ENCODE data around the gene EPHB4. TPM values are rescaled to one million over a fixed set of nuclear protein-coding genes. Genes with fewer than 3 reads are reported as not detected.

Gene EPHB4
- total RNA-seq, 1 experiment from 2014 or later, result 120 TPM

- TF ChIP-seq MAX (CRISPR knock-in tag; IDR thresholded peaks at IDR 0.05), result peak; percentile 84
- peak; percentile 95 for TF ChIP-seq TEAD1 (CRISPR knock-in tag; IDR thresholded peaks at IDR 0.05)
- TF ChIP-seq HMGA2 (CRISPR knock-in tag; IDR thresholded peaks at IDR 0.05), result no peak
- peak; percentile 83 for TF ChIP-seq SP1 (CRISPR knock-in tag; conservative IDR thresholded peaks at IDR 0.05)
- no peak for TF ChIP-seq TCF7 (CRISPR knock-in tag; IDR thresholded peaks at IDR 0.05; ENCODE audit: low read depth)
- no peak for TF ChIP-seq CDX4 (CRISPR knock-in tag; IDR thresholded peaks at IDR 0.05; ENCODE audit: borderline replicate concordance)
- 0 out of 2 replicates have a peak, but pooled peaks have one; percentile 22 for TF ChIP-seq E2F1 (CRISPR knock-in tag; IDR thresholded peaks at IDR 0.05)
- TF ChIP-seq IRF2 (CRISPR knock-in tag; IDR thresholded peaks at IDR 0.05; ENCODE audit: borderline replicate concordance, low read depth), result no peak
- TF ChIP-seq ARID4B (CRISPR knock-in tag; IDR thresholded peaks at IDR 0.05; ENCODE audit: borderline replicate concordance), result peak; percentile 41; the same call in 1 of the 2 replicates
Observed at GRCh38 chr7:100867040-100867775, 39.9 kb upstream of the EPHB4 start, which contains the start of gene TRIP6 (continued).

- ATAC-seq (no peak), DNase-seq (ENCODE audit: low spot score) (no peak)
- Mint-ChIP-seq H3K27me3 (ENCODE audit: low read depth) (no peaks in the 10 kb centered on the region), H3K36me3 (peaks cover 29% of the 10 kb centered on the region), H3K9me3 (no peaks in the 10 kb centered on the region), H3K4me3 (peak overlapping the region; percentile 92), H3K27ac (peak overlapping the region; percentile 95), H3K4me1 (peaks cover 8% of the 10 kb centered on the region)
- TF ChIP-seq JAZF1 (CRISPR knock-in tag; IDR thresholded peaks at IDR 0.05) (no peak), CBFB (CRISPR knock-in tag; IDR thresholded peaks at IDR 0.05; ENCODE audit: low read depth) (no peak), IRF2 (CRISPR knock-in tag; IDR thresholded peaks at IDR 0.05; ENCODE audit: borderline replicate concordance, low read depth) (no peak), NFYB (CRISPR knock-in tag; conservative IDR thresholded peaks at IDR 0.05; ENCODE audit: low read depth) (no peak), ERG (CRISPR knock-in tag; IDR thresholded peaks at IDR 0.05) (no peak), ZNF317 (CRISPR knock-in tag; IDR thresholded peaks at IDR 0.05; ENCODE audit: borderline replicate concordance, low read depth) (no peak), ZNF396 (CRISPR knock-in tag; IDR thresholded peaks at IDR 0.05; ENCODE audit: borderline replicate concordance) (no peak), PRRX2 (CRISPR knock-in tag; IDR thresholded peaks at IDR 0.05) (no peak), NFE2L1 (CRISPR knock-in tag; IDR thresholded peaks at IDR 0.05) (no peak), ATF3 (CRISPR knock-in tag; conservative IDR thresholded peaks at IDR 0.05) (no peak)
- ChIA-PET POLR2A (interaction anchor here (0.5 to 2.1 kb wide), 5 partner anchors 8 to 39 kb away, joined by 3 to 7 read pairs (median 4); partner anchors contain the start of genes EPHB4, SLC12A9, SRRT and UFSP1), CTCF (interaction anchor here (0.5 to 1.0 kb wide), 6 partner anchors 14 to 193 kb away, joined by 3 to 4 read pairs (median 3); partner anchors contain the start of genes MUC3A, POP7, SLC12A9 and UFSP1)
Observed at GRCh38 chr7:100866729-100867039, 39.4 kb upstream of the EPHB4 start.
